SHP77 treated with DMSO at 0.1 percent for 48 hours (cell line): ENCODE results near the gene TAF1C.
"Not testable (repeated sequence)": the region's sequence is repeated elsewhere in the genome, so short reads cannot be mapped to it uniquely, and the experiment has no call there.

Experiments used
- DNase-seq: peaks from one replicate; lab custom pipeline; 2025; lab: John Stamatoyannopoulos, UW

The TAF1C gene

GRCh38 chr16:84207879-84208278, 21.0 kb upstream of the TAF1C start:
- no peak for DNase-seq

- no peak for DNase-seq
Observed at GRCh38 chr16:84207251-84207650, 20.4 kb upstream of the TAF1C start.

GRCh38 chr16:84205976-84206691, 19.3 kb upstream of the TAF1C start:
- no peak for DNase-seq

GRCh38 chr16:84205123-84205522, 18.3 kb upstream of the TAF1C start:
- DNase-seq: not testable (repeated sequence)

GRCh38 chr16:84204551-84204950, 17.7 kb upstream of the TAF1C start:
- not testable (repeated sequence) for DNase-seq

- DNase-seq: no peak
Observed at GRCh38 chr16:84199861-84200260, 13.0 kb upstream of the TAF1C start.

GRCh38 chr16:84199097-84199496, 12.2 kb upstream of the TAF1C start:
- no peak for DNase-seq

- DNase-seq: no peak
Observed at GRCh38 chr16:84198401-84198800, 11.5 kb upstream of the TAF1C start.

GRCh38 chr16:84197466-84198128, 10.7 kb upstream of the TAF1C start:
- no peak for DNase-seq

GRCh38 chr16:84196727-84197394, 10.0 kb upstream of the TAF1C start:
- no peak for DNase-seq

GRCh38 chr16:84196101-84196500, 9.2 kb upstream of the TAF1C start:
- DNase-seq: no peak

- no peak for DNase-seq
Observed at GRCh38 chr16:84195201-84196093, 8.6 kb upstream of the TAF1C start.

GRCh38 chr16:84194470-84195200, 7.8 kb upstream of the TAF1C start:
- DNase-seq: no peak

GRCh38 chr16:84194018-84194417, 7.2 kb upstream of the TAF1C start:
- no peak for DNase-seq

- DNase-seq: no peak
Observed at GRCh38 chr16:84193480-84193879, 6.6 kb upstream of the TAF1C start.

- DNase-seq: no peak
Observed at GRCh38 chr16:84191466-84191865, 4.6 kb upstream of the TAF1C start.

GRCh38 chr16:84190731-84191388, 4.0 kb upstream of the TAF1C start, which contains the start of gene ADAD2:
ADAD2 (plus strand) TSS chr16:84191157; CDS start chr16:84191231, 74 bp downstream.
- DNase-seq: no peak

GRCh38 chr16:84184775-84185174, 2.1 kb downstream of the TAF1C start:
- no peak for DNase-seq

GRCh38 chr16:84183911-84184591, 2.8 kb downstream of the TAF1C start:
- no peak for DNase-seq

- no peak for DNase-seq
Observed at GRCh38 chr16:84183572-84183875, 3.3 kb downstream of the TAF1C start.
